Measurements from ENCODE around the gene SARDH. TPM values are rescaled to one million over a fixed set of nuclear protein-coding genes. Genes with fewer than 3 reads are reported as not detected.

SARDH gene
- total and polyA plus RNA-seq, 2 donors from 2014 or later, result 4.6 to 12.0 TPM

DNA sequence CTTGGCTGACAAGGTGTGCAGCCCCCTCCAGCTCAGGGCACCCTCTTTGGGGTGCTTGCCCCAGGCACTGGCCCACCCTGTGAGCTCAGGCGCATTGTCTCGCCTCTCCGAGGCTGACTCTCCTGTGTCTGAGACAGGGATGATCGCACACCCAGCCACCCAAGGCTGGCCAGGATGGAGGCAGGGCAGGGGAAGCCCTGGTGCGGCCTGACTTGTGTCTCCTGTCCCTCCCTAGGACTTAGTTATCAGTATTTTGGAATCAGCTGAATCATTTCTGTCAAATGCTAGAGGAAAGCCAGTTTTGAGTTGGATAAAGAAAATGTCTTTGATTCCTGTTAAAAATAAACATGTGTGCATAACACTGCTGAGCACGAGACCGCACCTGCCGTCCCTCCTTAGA lies 104.5 kb downstream of the SARDH start:
- no peak overlapping the region for H3K9ac ChIP-seq (ENCODE audit: low read length in 3 of 3)
- FAIRE-seq, result no peak
- H3K4me1 ChIP-seq (ENCODE audit: control insufficient read depth in 2 of 3, insufficient read depth in 2 of 3, low read depth in 1 of 3, low read length in 3 of 3), result peaks cover 0 to 7% (median 0%) of the 10 kb centered on the region in 3 donors
- no peaks in the 10 kb centered on the region for H3K9me3 ChIP-seq (ENCODE audit: control insufficient read depth in 2 of 3, insufficient read depth in 1 of 3, low read length in 3 of 3)
- TF ChIP-seq, protein P1, sequence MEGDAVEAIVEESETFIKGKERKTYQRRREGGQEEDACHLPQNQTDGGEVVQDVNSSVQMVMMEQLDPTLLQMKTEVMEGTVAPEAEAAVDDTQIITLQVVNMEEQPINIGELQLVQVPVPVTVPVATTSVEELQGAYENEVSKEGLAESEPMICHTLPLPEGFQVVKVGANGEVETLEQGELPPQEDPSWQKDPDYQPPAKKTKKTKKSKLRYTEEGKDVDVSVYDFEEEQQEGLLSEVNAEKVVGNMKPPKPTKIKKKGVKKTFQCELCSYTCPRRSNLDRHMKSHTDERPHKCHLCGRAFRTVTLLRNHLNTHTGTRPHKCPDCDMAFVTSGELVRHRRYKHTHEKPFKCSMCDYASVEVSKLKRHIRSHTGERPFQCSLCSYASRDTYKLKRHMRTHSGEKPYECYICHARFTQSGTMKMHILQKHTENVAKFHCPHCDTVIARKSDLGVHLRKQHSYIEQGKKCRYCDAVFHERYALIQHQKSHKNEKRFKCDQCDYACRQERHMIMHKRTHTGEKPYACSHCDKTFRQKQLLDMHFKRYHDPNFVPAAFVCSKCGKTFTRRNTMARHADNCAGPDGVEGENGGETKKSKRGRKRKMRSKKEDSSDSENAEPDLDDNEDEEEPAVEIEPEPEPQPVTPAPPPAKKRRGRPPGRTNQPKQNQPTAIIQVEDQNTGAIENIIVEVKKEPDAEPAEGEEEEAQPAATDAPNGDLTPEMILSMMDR (IDR thresholded peaks at IDR 0.05; ENCODE audit: borderline replicate concordance, extremely low read depth, insufficient read depth), result no peak
- H3K27me3 ChIP-seq (ENCODE audit: control insufficient read depth, insufficient read depth, low read length), result no peaks in the 10 kb centered on the region
- intact Hi-C loops (cut with DNase I), result no loop called here
- DNase-seq, result peak in 2 of 5 donors; percentile 23 to 61
- H3K4me3 ChIP-seq (ENCODE audit: low read length in 3 of 3), result no peak overlapping the region
- no peaks in the 10 kb centered on the region for H3K36me3 ChIP-seq (ENCODE audit: control insufficient read depth in 2 of 3, insufficient read depth in 3 of 3, low read length in 3 of 3)
- H3K27ac ChIP-seq (ENCODE audit: low read depth in 2 of 2, low read length in 2 of 2), result no peak overlapping the region

DNA sequence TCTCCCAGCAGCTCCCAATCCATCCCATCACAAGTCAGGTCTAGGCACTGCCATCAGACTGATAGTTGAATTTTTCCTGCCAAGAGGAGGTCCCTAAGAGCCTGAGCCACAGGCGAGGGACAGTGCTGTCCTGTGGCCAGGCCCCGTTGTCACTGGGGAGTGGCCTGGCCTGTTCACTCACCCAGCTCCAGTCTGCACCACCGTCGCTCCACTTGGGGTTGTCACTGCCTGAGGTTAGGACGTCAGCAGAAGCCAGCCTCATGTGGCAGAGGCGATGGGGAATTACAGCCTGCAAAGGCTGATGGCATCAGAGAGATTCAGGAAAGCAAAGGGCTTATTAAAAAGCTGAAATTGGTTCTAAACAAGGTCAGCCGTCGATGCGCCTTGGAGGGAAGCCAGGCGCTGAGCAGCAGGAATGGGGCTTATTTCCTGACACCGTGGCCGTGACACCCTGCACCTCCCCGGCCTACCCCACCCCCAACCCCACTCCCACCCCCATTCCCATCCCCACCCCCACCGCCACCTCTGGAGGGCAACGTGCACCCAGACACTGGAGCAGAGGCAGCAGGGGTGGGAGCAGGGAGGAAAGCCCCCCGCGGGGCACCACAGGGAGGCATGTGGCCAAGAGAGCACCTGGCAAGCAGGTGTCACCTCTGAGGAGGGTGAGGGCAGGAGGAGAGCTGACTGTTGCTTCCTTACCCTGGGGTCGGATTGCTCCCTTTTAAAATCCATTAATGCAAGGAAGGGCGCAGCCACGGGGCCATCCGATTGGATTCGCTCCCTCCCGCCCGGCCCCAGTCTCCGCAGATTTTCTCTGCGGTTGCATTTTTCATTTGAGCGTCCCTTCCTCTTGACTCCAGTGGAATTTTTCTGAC lies 105.1 kb downstream of the SARDH start:
- intact Hi-C loops (cut with DNase I), result no loop called here
- H3K27ac ChIP-seq (ENCODE audit: low read depth in 2 of 2, low read length in 2 of 2), result no peak overlapping the region
- H3K27me3 ChIP-seq (ENCODE audit: control insufficient read depth, insufficient read depth, low read length), result no peaks in the 10 kb centered on the region
- no peaks in the 10 kb centered on the region for H3K36me3 ChIP-seq (ENCODE audit: control insufficient read depth in 2 of 3, insufficient read depth in 3 of 3, low read length in 3 of 3)
- peaks cover 0 to 7% (median 0%) of the 10 kb centered on the region in 3 donors for H3K4me1 ChIP-seq (ENCODE audit: control insufficient read depth in 2 of 3, insufficient read depth in 2 of 3, low read depth in 1 of 3, low read length in 3 of 3)
- TF ChIP-seq, protein P1 (IDR thresholded peaks at IDR 0.05; ENCODE audit: borderline replicate concordance, extremely low read depth, insufficient read depth), result no peak
- no peaks in the 10 kb centered on the region for H3K9me3 ChIP-seq (ENCODE audit: control insufficient read depth in 2 of 3, insufficient read depth in 1 of 3, low read length in 3 of 3)
- FAIRE-seq (no peak), DNase-seq (peak in 1 of 5 donors; percentile 60)
- no peak overlapping the region for H3K9ac ChIP-seq (ENCODE audit: low read length in 3 of 3)
- no peak overlapping the region for H3K4me3 ChIP-seq (ENCODE audit: low read length in 3 of 3)

DNA sequence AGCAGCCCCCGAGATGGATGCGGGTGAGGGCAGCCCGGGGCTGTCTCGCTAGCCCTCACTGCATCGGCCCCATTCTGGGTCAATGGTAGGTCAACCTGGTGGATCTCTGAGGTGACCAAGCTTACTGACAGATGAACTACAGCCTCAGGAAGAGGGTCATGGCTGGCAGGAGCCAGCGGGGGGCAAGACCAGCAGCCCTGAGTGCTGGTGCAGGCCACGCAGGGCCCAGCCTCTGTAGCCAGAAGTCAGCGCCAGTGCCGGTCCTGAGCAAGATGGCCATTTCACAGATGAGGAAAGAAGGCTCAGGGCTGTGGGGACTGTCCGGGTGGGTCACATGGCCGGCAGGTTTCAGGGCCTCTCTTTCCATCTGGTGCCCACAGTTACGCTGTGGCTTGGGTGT lies 107.0 kb downstream of the SARDH start:
- Histone ChIP-seq H3K9ac (ENCODE audit: low read length in 3 of 3) (no peak overlapping the region), H3K4me3 (ENCODE audit: low read length in 3 of 3) (no peak overlapping the region), H3K27ac (ENCODE audit: low read depth in 2 of 2, low read length in 2 of 2) (no peak overlapping the region), H3K27me3 (ENCODE audit: control insufficient read depth, insufficient read depth, low read length) (no peaks in the 10 kb centered on the region), H3K9me3 (ENCODE audit: control insufficient read depth in 2 of 3, insufficient read depth in 1 of 3, low read length in 3 of 3) (no peaks in the 10 kb centered on the region), H3K4me1 (ENCODE audit: control insufficient read depth in 2 of 3, insufficient read depth in 2 of 3, low read depth in 1 of 3, low read length in 3 of 3) (peaks cover 0 to 7% (median 0%) of the 10 kb centered on the region in 3 donors), H3K36me3 (ENCODE audit: control insufficient read depth in 2 of 3, insufficient read depth in 3 of 3, low read length in 3 of 3) (no peaks in the 10 kb centered on the region)
- DNase-seq (no peak), FAIRE-seq (no peak)
- intact Hi-C loops (cut with DNase I), result no loop called here
- TF ChIP-seq, protein P1 (IDR thresholded peaks at IDR 0.05; ENCODE audit: borderline replicate concordance, extremely low read depth, insufficient read depth), result no peak

Data from kidney (tissue), 14 donors.